HG03095 (cell line): ENCODE measurements around the gene NDUFA12.
"Not testable (repeated sequence)": the region's sequence is repeated elsewhere in the genome, so short reads cannot be mapped to it uniquely, and the experiment has no call there.

ENCODE experiments used
- ATAC-seq: cut with Tn5 transposase; IDR thresholded peaks from one replicate; pipeline ENCODE4 v1.9.1; 2021; ENCODE audit warnings: moderate library complexity; ENCODE audit not compliant: unreplicated experiment

Gene NDUFA12

DNA sequence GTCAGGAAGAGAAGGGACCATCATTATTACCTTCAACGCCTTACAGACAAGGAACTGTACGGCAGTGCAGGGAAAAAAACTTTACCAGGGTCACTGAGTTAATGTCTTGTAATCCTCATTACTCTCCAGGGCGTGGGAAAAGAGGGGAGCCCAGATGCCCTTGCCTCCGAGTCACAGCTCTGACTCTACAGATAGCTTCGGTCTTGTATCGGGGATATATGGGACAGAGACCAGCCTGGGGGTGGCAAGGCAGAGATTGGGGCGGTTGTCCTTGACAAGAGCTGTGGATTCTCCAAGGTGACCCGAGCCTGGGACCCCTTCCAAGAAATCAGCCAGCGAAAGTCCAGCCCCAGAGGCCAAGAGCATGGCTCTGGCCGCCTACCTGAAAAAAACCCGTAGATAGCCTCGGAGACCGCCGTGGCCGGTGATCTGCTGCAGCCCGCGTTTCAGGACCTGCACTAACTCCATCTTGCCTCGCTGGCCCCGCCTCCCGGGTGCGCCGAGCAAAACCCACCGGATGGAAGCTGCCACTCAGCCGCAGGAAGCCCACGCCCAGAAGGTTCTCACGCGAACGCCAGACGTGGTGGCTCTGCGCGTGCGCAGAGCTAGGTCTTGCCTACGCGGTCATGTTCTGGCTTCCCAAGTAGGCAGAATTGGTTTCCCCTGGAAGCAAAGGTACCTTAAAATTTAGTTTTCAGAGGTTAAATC, at the start of gene NDUFA12:
Gene NDUFA12 (minus strand): TSS at position 485 of the 708 bp plus-strand sequence. CDS start 17 bp downstream, at position 468.
- ATAC-seq: peak; percentile 99

DNA sequence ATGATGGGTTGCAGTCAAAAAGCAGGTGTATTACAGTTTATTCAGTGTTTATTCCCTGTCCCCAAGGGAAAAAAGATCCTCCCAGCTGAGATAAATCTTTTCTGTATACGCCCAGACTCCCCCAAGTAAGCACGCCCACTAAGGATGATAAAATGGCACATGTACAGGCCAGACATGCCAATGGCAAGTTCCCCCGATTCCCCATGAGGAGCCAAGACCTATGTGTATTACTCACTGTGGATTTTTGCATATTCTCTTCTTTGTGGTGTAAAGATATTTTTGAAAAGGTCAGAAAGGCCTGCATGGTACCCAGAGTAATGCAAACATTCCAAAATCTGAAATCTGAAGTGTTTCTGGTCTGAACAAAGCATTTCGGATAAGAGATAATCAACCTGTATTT, 47.7 kb upstream of the NDUFA12 start:
- ATAC-seq: no peak

- ATAC-seq: no peak
Observed at GRCh38 chr12:95037906-95038305, 34.4 kb upstream of the NDUFA12 start.

DNA sequence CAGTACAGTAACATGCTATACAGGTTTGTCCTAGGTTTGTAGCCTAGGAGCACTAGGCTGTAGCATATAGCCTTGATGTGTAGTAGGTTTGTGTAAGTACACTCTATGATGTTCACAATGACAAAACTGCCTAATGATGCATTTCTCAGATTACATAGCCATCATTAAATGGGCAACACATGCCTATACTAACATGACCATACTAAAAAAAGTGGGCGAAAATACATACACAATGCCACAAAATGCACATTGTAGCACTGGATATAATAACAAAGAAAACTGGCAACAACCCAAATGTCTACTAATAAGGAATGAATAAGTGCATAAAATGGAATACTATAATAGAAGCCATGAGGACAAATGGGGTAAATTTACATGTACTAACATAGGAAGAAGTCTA, 31.3 kb upstream of the NDUFA12 start:
- ATAC-seq: no peak

DNA sequence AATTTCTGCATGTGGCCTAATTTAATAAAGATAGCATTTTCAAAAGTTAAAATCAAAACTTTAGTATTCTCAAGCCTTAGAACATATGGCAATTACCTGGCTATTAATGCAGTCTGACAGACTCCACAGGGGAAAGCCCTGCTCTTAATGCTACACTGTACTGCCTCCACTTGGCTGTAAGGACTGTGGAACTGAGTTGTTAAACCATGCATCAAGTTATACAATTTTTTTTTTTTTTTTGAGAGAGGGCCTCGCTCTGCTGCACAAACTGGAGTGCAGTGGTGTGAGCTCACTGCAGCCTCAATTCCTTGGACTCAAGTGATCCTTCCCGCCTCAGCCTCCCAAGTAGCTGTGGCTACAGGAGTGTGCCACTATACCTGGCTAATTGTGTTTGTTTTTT, 19.0 kb upstream of the NDUFA12 start:
- no peak for ATAC-seq

DNA sequence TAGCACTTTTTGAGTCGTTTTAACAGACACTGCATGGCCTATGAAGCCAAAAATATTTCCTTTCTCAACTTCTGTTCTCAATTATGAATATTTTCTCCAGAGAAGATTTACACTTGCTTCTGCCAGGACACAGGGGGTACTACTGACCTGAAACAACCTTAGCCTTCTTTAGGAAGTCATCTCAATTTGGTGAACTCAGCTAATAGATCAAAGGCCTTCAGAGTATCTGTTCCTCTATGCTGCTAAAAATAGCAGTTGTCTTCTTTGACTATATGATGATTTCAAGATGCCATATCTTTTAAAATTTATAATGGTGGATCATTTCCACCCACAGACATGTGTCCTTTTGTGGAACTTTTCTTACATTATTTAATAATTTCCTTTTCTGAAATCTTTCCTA, 14.0 kb upstream of the NDUFA12 start:
- ATAC-seq: no peak

- ATAC-seq: no peak
Observed at GRCh38 chr12:95016120-95016519, 12.6 kb upstream of the NDUFA12 start.

GRCh38 chr12:95014554-95014953, 11.1 kb upstream of the NDUFA12 start:
- ATAC-seq: no peak

DNA sequence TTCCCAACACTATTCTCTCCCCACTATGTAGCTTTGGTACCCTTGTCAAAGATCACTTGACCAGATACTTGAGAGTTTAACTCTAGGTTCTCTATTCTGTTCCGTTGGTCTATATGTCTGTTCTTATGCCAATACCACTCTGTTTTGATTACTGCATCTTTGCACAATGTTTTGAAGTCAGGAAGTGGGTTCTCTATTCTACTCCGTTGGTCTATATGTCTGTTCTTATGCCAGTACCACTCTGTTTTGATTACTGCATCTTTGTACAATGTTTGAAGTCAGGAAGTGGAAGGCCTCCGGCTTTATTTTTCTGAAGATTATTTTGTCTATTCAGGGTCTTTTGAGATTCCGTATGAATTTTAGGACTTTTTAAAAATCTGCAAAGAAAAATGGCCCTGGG, 2.7 kb upstream of the NDUFA12 start:
- ATAC-seq: no peak

DNA sequence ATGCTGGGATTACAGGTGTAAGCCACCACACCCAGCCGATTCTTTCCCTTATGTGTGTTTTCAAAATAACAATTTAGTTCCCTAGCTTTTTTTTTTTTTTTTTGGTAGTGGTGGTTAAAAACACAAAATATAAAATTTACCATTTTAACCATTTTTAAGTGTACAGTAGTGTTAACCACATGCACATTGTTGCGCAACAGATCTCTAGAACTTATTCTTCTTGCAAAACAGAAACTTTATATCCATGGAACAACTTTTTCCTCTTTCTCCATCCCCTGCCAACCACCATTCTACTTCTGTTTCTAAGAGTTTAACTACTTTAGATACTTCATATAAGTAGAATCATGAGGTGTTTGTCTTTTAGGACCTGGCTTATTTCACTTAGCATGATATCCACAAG, 1.1 kb upstream of the NDUFA12 start:
- ATAC-seq: no peak

DNA sequence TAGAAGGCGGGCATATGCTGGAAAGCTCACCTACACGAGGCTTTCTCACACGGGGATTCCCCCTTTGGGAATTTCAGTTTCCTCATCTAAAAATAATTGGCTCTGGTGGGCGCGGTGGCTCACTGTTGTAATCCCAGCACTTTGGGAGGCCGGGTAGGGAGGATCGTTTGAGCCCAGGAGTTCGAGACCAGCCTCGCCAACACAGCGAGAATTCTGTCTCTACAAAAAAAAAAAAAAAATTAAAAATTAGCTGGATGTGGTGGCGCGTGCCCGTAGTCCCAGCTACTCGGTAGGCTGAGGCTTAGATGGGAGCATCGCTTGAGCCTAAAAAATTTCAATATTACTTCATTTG, 400 bp upstream of the NDUFA12 start:
- no peak for ATAC-seq

GRCh38 chr12:95002754-95003153, 743 bp downstream of the NDUFA12 start:
- ATAC-seq: no peak

DNA sequence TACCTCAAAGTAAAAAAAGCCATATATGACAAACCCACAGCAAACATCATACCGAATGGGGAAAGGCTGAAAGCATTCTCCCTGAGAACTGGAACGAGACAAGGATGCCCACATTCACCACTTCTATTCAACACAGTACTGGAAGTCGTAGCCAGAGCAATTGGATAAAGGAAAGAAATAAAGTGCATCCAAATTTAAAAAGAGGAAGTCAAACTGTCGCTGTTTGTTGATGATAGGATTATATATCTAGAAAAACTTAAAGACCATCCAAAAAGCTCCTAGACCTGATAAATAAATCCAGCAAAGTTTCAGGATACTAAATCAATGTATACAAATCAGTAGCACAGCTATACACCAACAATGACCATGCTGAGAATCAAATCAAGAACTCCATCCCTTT, 5.2 kb downstream of the NDUFA12 start:
- ATAC-seq: no peak

DNA sequence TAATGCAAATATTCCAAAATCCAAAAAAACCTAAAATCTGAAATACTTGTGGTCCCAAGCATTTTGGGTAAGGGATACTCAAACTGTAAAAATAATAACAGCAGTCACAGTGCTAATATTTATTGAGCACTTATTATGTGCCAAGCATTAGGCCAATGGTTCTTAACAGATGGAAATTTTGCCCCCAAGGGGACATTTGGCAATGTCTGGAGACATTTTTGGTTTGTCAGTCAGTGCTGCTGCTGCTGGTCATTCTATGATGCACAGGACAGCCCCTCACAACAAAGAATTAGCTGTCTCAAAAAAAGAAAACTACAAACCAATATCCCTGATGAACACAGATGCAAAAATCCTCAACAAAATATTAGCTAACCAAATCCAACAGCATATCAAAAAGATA, 5.8 kb downstream of the NDUFA12 start:
- ATAC-seq: no peak

- no peak for ATAC-seq
Observed at GRCh38 chr12:94997061-94997460, 6.4 kb downstream of the NDUFA12 start.

DNA sequence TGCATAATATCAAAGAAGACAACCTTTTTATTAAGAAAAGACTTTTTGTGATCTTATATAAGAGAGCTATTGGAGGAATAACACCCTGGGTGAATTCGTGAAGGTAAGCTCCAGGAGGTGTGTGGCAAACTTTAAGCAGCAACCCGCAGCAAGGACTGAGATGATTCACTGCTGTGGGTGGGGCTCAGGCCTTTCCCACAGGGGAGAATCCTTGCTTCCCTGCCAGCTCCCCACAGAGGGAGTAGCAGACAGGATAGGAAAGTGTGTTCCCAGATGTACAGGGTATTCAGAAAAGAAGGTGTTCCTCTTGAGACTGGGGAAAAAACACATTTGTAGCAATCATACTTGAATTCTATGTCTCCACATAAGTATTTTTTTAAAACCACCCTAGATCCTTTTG, 9.2 kb downstream of the NDUFA12 start:
- ATAC-seq: no peak

- ATAC-seq: not testable (repeated sequence)
Observed at GRCh38 chr12:94993855-94994254, 9.6 kb downstream of the NDUFA12 start.

GRCh38 chr12:94990222-94990621, 13.3 kb downstream of the NDUFA12 start:
- ATAC-seq: no peak

DNA sequence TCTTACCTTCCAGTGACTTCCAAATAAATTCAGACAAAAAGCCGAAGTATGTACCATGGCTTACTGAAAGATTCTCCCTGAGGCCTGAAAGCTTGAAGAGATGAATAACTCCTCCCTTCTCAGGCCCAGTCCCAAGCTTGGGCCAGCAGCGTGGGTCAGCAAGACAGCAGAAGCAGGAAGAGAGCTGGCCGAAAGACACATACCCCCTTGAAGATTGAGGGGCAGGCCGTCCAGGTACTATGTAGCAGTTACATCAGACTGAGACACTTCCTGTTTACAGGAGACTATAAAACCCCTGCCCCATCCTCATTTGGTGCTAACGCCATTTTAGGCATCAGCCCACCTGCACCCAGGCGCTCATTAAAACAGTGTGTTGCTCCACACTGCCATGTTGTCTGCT, 15.0 kb downstream of the NDUFA12 start:
- no peak for ATAC-seq

GRCh38 chr12:94987801-94988200, 15.7 kb downstream of the NDUFA12 start:
- ATAC-seq: no peak

DNA sequence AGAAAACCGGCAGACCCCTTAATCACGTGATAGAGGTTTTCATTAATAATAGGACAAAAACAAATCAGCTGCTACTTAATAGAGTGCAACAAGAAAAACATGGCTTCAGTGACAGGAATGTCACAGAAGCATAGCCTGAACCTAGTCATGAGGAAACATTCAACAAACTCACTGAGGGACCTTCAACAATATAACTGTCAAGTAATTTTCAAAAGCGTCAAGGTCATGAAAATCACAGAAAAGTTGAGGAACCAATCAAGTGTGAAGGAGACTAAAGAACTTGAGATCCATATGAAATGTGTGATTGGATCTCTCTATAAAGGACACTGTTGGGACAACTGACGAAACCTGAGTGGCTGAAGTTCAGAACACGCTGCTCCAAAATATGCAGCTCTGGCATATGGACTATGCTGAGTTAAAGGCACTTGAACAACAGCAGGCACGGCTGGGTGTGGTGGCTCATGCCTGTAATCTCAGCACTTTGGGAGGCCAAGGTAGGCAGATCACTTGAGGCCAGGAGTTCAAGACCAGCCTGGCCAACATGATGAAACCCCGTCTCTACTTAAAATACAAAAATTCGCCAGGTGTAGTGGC, 16.3 kb downstream of the NDUFA12 start:
- no peak for ATAC-seq

DNA sequence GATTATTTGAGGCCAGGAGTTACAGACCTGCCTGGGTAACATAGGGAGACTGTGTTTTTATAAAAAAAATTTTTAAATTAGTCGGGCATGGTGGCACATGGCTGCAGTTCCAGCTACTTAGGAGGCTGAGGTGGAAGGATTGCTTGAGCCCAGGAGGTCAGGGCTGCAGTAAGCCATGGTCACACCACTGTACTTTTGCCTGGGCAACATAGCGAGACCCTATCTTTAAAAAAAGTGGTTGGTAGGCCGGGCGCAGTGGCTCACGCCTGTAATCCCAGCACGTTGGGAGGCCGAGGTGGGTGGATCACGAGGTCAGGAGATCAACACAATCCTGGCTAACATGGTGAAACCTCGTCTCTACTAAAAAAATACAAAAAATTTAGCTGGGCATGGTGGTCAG, 18.4 kb downstream of the NDUFA12 start:
- not testable (repeated sequence) for ATAC-seq

DNA sequence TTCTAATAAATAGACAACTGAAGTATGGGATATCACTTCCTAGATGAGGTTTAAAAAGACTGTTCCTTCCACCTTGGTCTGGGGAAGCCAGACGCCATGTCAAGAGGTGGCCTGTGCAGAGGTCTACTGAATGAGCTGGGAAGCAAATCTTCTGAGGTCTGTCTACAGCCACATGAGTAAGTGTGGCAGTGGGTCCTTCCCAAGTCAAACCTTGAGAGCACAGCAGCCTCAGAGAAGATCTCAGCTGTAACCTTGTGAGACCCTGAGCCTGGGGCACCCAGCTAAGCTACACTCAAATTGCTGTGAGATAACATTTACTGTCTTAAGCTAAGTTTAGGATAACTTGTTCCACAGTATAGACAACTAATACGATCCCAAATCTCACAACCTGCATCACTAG, 20.2 kb downstream of the NDUFA12 start:
- no peak for ATAC-seq
